ENCODE results near the gene GPR152. TPM values are rescaled to one million over a fixed set of nuclear protein-coding genes. Genes with fewer than 3 reads are reported as not detected.

Gene GPR152
- total RNA-seq, 1 experiment from 2014 or later, result not detected

DNA sequence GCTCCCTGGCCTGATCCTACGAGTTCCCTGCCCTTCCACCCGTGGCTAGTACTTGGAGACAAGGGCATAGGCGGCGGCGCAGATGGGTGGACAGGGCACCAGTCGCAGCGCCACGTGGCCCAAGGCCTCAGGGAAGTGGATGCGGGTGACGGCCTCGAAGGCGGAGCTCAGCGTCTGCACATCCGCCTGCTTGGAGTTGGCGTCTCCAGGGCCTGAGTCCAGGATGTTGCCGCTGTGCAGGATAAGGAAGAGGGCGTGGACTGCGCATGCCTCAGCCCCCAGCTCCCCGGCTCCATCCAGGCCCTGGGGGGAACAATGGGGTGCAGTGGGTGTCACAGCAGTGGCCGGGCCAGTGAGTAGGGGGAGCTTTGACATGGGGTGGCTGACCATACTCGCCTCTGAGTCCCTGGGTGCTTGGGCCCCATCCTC is 46.0 kb upstream of the GPR152 start:
- TF ChIP-seq, protein P1, sequence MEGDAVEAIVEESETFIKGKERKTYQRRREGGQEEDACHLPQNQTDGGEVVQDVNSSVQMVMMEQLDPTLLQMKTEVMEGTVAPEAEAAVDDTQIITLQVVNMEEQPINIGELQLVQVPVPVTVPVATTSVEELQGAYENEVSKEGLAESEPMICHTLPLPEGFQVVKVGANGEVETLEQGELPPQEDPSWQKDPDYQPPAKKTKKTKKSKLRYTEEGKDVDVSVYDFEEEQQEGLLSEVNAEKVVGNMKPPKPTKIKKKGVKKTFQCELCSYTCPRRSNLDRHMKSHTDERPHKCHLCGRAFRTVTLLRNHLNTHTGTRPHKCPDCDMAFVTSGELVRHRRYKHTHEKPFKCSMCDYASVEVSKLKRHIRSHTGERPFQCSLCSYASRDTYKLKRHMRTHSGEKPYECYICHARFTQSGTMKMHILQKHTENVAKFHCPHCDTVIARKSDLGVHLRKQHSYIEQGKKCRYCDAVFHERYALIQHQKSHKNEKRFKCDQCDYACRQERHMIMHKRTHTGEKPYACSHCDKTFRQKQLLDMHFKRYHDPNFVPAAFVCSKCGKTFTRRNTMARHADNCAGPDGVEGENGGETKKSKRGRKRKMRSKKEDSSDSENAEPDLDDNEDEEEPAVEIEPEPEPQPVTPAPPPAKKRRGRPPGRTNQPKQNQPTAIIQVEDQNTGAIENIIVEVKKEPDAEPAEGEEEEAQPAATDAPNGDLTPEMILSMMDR (conservative IDR thresholded peaks at IDR 0.05), result no peak
- peaks cover 6% of the 10 kb centered on the region for H3K27me3 Mint-ChIP-seq (ENCODE audit: low read depth)
- Histone ChIP-seq H3K4me1 (ENCODE audit: insufficient read depth, low read length) (no peaks in the 10 kb centered on the region), H4K20me1 (ENCODE audit: control insufficient read depth, insufficient read depth, insufficient read length) (no peaks in the 10 kb centered on the region), H2BK120ac (ENCODE audit: low read depth, low read length, poor library complexity, severe bottlenecking) (no peak overlapping the region), H4K8ac (replicated peaks; ENCODE audit: insufficient read length, low read depth, low read length) (no peak overlapping the region), H3K4ac (ENCODE audit: low read depth, low read length) (no peak overlapping the region), H3K18ac (ENCODE audit: insufficient read length, low read depth, low read length) (no peak overlapping the region), H2AFZ (ENCODE audit: low read length) (no peak overlapping the region), H3K4me2 (ENCODE audit: insufficient read depth, insufficient read length, low read length) (no peak overlapping the region), H2AK5ac (ENCODE audit: insufficient read length, low read length) (no peak overlapping the region), H3K9me3 (ENCODE audit: control insufficient read depth, low read depth, low read length) (no peaks in the 10 kb centered on the region), H4K5ac (ENCODE audit: insufficient read length, low read depth, low read length) (no peak overlapping the region), H3K79me2 (ENCODE audit: insufficient read depth, low read length) (no peaks in the 10 kb centered on the region), H2BK12ac (ENCODE audit: insufficient read length, low read depth, low read length) (no peak overlapping the region), H2BK5ac (ENCODE audit: insufficient read length, low read length) (no peak overlapping the region), H3K9ac (ENCODE audit: extremely low read depth, insufficient read length, low read length) (no peak overlapping the region), H3K56ac (ENCODE audit: insufficient read length, low read depth, low read length) (no peak overlapping the region), H2BK15ac (ENCODE audit: low read depth, low read length) (no peak overlapping the region), H3K14ac (ENCODE audit: insufficient read depth, low read length) (no peak overlapping the region), H2BK20ac (ENCODE audit: low read depth, low read length, poor library complexity, severe bottlenecking) (no peak overlapping the region), H3K27ac (ENCODE audit: insufficient read length, low read depth, low read length) (no peak overlapping the region), H3T11ph (ENCODE audit: low read length) (no peak overlapping the region), H3K27me3 (ENCODE audit: insufficient read depth, low read length) (no peaks in the 10 kb centered on the region), H3K79me1 (ENCODE audit: insufficient read depth, low read depth, low read length, poor library complexity, severe bottlenecking) (no peaks in the 10 kb centered on the region), H4K91ac (ENCODE audit: insufficient read length, low read depth, low read length) (no peak overlapping the region), H3K23ac (ENCODE audit: insufficient read length, low read depth, low read length) (no peak overlapping the region), H3K23me2 (ENCODE audit: insufficient read length, low read depth, low read length, poor library complexity, severe bottlenecking) (peaks cover under 1% of the 10 kb centered on the region)
- no peak for DNase-seq
- no peaks in the 10 kb centered on the region for H3K9me3 Mint-ChIP-seq
- H3K4me3 Mint-ChIP-seq, result no peak overlapping the region
- no peak overlapping the region for H3K27ac Mint-ChIP-seq
- no CpG with 5 or more reads among the region's 21 CpGs for WGBS (ENCODE audit: extremely low coverage, insufficient read length, low lambda C conversion rate)
- H3K4me1 Mint-ChIP-seq, result peaks cover 0 to 7% of the 10 kb centered on the region in 2 experiments; a peak in 2 of 4 replicates
- H3K36me3 Mint-ChIP-seq (ENCODE audit: insufficient read depth in 1 of 3, low read depth in 3 of 3), result peaks cover 5 to 25% (median 10%) of the 10 kb centered on the region in 3 experiments
